ENCODE data around the gene SHISAL1.
"Not testable (repeated sequence)": the region's sequence is repeated elsewhere in the genome, so short reads cannot be mapped to it uniquely, and the experiment has no call there.

SHISAL1 gene

DNA sequence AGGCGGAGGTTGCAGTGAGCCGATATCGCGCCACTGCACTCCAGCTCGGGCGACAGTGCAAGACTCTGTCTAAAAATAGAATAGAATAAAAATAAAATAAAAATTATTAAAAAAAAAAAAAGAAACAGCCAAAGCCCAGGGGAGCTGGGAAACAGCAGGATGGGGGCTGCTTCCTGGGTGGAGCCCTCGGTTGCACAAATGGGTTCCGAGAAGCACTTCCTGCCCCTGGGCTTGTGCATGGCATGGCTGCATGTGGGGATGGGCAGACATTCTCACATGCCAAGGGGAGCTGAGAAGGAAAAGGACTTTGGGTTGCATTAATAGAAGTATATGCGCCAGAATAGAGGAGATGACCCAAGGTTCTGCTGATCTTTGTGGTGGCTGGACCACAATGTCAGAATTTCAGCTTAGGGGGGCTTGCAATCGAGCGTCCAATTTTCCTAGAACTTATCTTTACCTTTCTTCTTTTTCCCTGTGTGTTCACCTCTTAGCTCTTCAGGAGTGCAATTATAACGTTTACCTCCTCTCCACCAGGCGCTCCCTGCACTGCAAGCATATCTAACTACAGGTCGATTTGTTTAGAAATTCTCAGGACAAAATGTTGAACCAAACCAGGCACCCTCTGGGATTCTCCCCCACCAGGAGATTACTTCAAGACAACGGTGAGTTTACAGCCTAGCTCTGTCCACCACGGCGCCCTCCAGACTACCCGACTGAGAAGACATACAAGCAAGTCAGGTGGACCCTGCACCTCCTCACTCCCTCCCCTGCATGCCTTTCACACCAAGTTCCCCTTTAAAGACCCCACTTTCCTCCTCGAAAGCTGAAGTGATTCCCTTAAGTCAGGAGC is 53.2 kb downstream of the SHISAL1 start:
- no peak for DNase-seq

- no peak for DNase-seq
Measured at GRCh38 chr22:44256556-44257485, 55.9 kb downstream of the SHISAL1 start.

GRCh38 chr22:44256085-44256484 is 56.7 kb downstream of the SHISAL1 start:
- DNase-seq, result no peak

GRCh38 chr22:44254811-44255210 is 57.9 kb downstream of the SHISAL1 start:
- DNase-seq, result no peak

- DNase-seq, result no peak
Measured at GRCh38 chr22:44249376-44250147, 63.2 kb downstream of the SHISAL1 start.

- DNase-seq, result no peak
Measured at GRCh38 chr22:44248926-44249325, 63.8 kb downstream of the SHISAL1 start.

DNA sequence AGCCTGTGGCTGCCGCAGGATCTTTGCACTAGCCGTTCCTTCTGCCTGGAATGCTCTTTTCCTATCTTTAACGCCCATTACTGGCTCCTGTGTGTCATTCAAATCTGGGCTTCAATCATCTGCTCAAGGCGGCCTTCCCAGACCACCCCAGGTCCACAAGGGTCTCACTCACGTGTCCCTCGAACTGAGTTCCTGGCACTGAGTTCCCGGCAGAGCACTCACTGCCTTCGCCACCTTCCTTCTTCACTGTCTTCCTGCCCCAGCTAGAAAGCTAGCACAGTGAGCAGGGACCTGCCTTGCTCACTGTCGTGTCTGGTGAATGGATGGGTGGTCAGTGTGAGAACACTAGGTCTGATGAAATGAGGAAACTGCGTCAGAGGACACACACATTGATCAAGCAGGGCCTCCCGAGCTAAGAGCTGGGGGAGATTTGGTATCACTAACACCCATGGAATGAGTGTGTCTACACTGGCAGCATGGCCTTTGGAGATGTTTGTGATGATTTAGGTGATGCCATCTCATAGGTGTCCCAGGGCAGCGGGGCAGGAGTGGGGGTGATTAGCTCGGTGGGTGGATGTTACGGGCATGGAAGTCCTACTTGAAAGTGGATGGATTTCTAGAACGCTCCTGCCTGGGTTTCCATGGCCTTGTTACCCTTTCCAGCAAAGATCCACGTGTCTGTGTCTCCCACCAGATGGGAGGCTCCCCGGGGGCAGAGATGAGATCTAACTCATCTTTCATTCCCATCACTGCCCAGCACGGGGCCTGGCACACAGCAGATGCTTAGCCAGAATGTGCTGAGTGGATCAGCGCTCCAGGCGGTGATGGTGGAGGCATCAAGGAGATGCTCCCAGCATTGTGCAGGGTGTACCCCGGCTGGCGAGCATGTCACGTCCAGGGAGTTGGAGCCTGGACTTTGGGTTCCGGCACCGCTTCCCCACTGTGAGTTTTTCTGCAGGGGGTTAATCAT is 64.5 kb downstream of the SHISAL1 start:
- no peak for DNase-seq

- no peak for DNase-seq
Measured at GRCh38 chr22:44247346-44247745, 65.4 kb downstream of the SHISAL1 start.

DNA sequence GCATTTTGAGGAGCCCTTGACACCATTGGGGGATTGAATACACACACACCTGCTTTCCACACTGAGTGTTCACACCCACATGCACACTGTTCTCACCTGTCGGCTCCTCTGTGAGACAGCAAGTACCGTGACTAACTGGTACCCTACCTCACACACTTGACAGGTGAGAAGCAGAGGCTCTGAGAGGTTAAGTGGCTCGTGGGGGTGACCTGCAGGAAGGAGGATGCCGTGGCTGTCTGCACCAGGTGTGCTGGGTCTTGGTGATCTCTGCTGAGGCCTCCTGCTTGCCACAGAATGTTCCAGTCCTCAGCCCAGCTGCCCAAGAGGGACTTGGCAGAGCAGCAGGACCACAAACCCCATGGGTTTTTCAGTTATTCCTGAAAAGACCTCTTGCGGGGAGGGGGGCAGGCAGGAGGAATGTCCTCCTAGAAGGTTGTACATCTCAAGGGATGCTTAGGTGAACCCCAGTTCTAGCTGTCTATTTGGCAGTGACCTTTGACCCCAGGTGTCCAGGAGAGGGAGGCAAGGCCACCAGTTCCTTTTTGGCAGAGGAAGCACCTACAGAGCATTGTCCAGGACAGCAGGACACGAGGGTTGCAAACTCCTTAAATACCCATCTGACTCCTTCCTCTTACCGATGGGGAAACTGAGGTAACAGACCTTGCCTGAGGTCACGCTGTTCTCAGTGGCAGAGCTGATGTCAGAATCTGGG is 66.0 kb downstream of the SHISAL1 start:
- DNase-seq, result no peak

- DNase-seq, result no peak
Measured at GRCh38 chr22:44245867-44246266, 66.9 kb downstream of the SHISAL1 start.

GRCh38 chr22:44245438-44245837 is 67.3 kb downstream of the SHISAL1 start:
- no peak for DNase-seq

DNA sequence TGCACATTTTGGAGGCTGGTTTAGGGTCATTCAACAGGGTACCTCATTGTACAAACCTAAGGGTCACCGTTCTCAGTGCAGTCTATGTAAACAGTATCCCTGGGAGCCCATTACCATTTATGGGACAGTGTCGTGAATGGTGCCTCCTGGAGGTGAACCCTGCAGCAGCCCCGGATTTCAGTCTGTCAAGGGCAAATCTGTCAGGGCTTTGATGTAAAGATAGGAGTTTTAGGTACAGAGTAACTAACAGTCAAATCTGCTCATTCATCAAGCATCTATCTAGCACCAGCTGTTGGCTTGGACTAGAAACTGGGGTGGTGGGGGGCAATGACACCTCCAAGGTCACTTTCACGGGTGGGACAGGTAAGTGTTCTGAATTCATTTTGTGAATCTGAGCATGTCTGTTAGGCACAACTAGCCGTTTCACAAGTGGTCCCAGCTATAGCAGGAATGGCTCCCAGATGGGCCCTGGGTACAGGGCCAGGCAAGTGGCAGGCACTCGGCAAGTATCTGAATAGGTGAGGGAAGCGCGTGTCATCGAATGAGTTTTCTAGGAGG is 68.4 kb downstream of the SHISAL1 start:
- DNase-seq, result no peak

DNA sequence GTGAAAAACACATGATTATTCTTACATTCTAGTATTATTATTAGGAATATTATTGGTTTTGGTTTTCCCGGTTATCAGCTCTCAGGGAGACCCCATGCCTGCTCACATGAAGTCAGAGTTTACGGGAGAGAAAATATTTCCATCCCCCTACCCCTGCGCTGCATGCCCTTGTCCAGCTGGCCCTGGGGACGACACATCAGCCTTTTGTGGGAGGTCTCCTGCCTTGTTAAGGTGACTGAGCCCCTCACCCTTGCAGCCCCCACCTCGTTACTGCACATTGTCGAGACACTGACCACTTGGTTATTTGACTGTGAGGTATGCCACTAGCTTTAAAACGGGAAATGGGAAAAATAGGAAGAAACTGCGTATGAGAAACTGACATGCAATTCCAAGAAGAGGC is 69.0 kb downstream of the SHISAL1 start:
- no peak for DNase-seq

- DNase-seq, result no peak
Measured at GRCh38 chr22:44242946-44243724, 69.6 kb downstream of the SHISAL1 start.

- not testable (repeated sequence) for DNase-seq
Measured at GRCh38 chr22:44241121-44241520, 71.6 kb downstream of the SHISAL1 start.

GRCh38 chr22:44237290-44237689 is 75.5 kb downstream of the SHISAL1 start:
- no peak for DNase-seq

- not testable (repeated sequence) for DNase-seq
Measured at GRCh38 chr22:44234372-44234771, 78.4 kb downstream of the SHISAL1 start.

- DNase-seq, result no peak
Measured at GRCh38 chr22:44231233-44231632, 81.5 kb downstream of the SHISAL1 start.

DNA sequence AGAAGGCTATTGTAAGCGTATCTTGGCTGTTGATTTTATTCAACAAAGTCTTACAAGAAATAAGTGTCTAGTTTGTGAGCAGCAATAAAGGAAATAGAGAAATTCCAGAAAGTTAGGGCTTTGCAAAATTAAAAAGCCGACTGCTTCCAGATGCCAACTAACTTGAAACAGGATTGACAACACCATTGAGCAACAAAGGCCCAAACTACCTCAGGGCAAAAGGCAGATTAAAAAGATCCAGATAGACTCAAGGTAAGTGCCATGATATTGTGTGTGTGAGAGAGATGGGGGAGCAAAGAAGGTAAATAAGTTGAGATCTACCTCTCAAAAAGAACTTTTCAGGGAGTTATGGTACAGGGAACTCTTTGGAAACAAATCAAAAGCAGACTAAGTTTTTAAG is 82.9 kb downstream of the SHISAL1 start:
- DNase-seq, result no peak

DNA sequence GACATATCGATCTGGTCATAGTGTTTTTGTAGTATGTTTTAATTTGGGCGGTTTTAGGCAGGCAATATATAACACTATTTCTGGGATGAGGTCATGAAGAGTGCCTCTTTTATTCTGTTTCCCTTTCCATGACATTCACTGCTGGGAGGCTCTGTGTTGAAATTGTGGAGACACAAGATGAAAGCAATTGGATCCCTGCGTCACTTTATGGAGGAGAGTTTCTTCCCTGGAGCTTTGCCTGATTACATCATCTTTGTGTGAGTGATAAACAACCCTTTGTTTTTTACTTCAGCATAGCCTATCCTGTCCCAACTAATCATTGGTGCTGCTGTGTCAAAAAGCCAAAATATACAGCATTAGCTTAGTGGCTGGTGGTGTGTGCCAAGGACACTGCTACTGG is 83.4 kb downstream of the SHISAL1 start:
- no peak for DNase-seq

All from T-helper 2 cell (primary cell).